ENCODE measurements around the gene PAQR9. TPM values are rescaled to one million over a fixed set of nuclear protein-coding genes. Genes with fewer than 3 reads are reported as not detected.

The PAQR9 gene
- total and polyA plus RNA-seq, 2 of the 13 experiments (the other 11 are each of a cell fraction or from before 2014, with no cell fraction given): 3.7 to 10.3 TPM

DNA sequence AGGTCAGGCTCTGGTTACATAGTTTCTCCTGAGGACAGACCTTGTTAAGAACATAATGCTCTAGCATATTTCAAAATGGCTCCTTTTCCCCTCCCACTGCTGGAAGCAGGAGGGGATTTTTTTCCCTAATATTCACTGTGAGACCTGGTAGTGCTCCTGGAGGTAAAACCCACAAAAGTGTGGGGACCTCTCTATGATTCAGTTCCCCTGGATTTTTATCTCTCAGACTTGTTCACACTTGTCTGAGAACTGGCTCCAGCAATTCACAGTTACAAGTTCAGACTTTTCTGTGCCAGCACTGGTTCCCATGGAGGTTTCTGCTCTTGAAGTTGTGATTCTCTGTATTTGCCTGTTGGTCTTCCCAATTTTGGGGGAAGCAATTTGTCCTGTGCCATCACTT is 38.3 kb downstream of the PAQR9 start:
- ATAC-seq: no peak
- POLR2A ChIA-PET: no interaction called here

More for the DNA sequence above, 38.3 kb downstream of the PAQR9 start:
- peak overlapping the region; percentile 6; the same call in 1 of the 2 replicates for H3K4me2 ChIP-seq (ENCODE audit: low read depth, low read length)
- peaks cover 43% of the 10 kb centered on the region for H3K4me1 ChIP-seq (ENCODE audit: insufficient read depth, low read length)
- intact Hi-C loops (cut with micrococcal nuclease; ENCODE audit: unreplicated experiment) (no loop called here), in situ Hi-C loops (cut with HindIII; ENCODE audit: extremely low pct_ligation_motif_present, low pct_unique_long_range_greater_than_20kb) (loop anchor here (5.0 kb wide), 1 partner anchor 57 kb away; no protein-coding TSS in a partner anchor)
- DNase-seq (ENCODE audit: low spot score): no peak
- H3K36me3 ChIP-seq (replicated peaks in 1 of 2; ENCODE audit: control insufficient read depth in 1 of 2, insufficient read depth in 2 of 2, low read length in 2 of 2): no peaks in the 10 kb centered on the region
- FAIRE-seq: no peak
- no peak overlapping the region for H3K4me3 ChIP-seq (replicated peaks in 1 of 3; ENCODE audit: insufficient read depth in 1 of 3, low read depth in 2 of 3, low read length in 3 of 3)
- CTCF ChIA-PET (ENCODE audit: low intra/inter-chr PET ratio, low total read pairs): no interaction called here
- H3K9me3 ChIP-seq (ENCODE audit: low read length): no peaks in the 10 kb centered on the region
- no peaks in the 10 kb centered on the region for H3K27me3 ChIP-seq (ENCODE audit: control insufficient read depth in 1 of 2, insufficient read depth in 2 of 2, low read length in 2 of 2)
- H3K27ac ChIP-seq (ENCODE audit: extremely low read length, insufficient read depth, low read length): no peak overlapping the region
- no TSS peak for BruUV-seq (replicated peaks)
- TF ChIP-seq ZBTB44 (CRISPR knock-in tag; IDR thresholded peaks at IDR 0.05) (no peak), KLF11 (CRISPR knock-in tag; IDR thresholded peaks at IDR 0.05) (no peak), EP300 (IDR thresholded peaks at IDR 0.05; ENCODE audit: low read depth in 2 of 2, low read length in 2 of 2) (no peak), EP300 (CRISPR knock-in tag; IDR thresholded peaks at IDR 0.05; ENCODE audit: borderline replicate concordance) (no peak), SIN3B (IDR thresholded peaks at IDR 0.05; ENCODE audit: low read length) (no peak), DNMT1 (CRISPR knock-in tag; IDR thresholded peaks at IDR 0.05) (no peak), NFIB (CRISPR knock-in tag; IDR thresholded peaks at IDR 0.05; ENCODE audit: borderline replicate concordance) (no peak), MAF1 (CRISPR knock-in tag; IDR thresholded peaks at IDR 0.05; ENCODE audit: borderline replicate concordance) (no peak), DDIT3 (CRISPR knock-in tag; IDR thresholded peaks at IDR 0.05) (no peak), SMAD9 (CRISPR knock-in tag; IDR thresholded peaks at IDR 0.05) (no peak), ZSCAN12 (CRISPR knock-in tag; IDR thresholded peaks at IDR 0.05) (no peak)
- TF ChIP-seq, protein P1, sequence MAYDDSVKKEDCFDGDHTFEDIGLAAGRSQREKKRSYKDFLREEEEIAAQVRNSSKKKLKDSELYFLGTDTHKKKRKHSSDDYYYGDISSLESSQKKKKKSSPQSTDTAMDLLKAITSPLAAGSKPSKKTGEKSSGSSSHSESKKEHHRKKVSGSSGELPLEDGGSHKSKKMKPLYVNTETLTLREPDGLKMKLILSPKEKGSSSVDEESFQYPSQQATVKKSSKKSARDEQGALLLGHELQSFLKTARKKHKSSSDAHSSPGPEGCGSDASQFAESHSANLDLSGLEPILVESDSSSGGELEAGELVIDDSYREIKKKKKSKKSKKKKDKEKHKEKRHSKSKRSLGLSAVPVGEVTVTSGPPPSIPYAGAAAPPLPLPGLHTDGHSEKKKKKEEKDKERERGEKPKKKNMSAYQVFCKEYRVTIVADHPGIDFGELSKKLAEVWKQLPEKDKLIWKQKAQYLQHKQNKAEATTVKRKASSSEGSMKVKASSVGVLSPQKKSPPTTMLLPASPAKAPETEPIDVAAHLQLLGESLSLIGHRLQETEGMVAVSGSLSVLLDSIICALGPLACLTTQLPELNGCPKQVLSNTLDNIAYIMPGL (CRISPR knock-in tag; IDR thresholded peaks at IDR 0.05; ENCODE audit: borderline replicate concordance in 1 of 2, low read depth in 1 of 2): no peak
- TF ChIP-seq, protein P2, sequence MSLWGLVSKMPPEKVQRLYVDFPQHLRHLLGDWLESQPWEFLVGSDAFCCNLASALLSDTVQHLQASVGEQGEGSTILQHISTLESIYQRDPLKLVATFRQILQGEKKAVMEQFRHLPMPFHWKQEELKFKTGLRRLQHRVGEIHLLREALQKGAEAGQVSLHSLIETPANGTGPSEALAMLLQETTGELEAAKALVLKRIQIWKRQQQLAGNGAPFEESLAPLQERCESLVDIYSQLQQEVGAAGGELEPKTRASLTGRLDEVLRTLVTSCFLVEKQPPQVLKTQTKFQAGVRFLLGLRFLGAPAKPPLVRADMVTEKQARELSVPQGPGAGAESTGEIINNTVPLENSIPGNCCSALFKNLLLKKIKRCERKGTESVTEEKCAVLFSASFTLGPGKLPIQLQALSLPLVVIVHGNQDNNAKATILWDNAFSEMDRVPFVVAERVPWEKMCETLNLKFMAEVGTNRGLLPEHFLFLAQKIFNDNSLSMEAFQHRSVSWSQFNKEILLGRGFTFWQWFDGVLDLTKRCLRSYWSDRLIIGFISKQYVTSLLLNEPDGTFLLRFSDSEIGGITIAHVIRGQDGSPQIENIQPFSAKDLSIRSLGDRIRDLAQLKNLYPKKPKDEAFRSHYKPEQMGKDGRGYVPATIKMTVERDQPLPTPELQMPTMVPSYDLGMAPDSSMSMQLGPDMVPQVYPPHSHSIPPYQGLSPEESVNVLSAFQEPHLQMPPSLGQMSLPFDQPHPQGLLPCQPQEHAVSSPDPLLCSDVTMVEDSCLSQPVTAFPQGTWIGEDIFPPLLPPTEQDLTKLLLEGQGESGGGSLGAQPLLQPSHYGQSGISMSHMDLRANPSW (CRISPR knock-in tag; IDR thresholded peaks at IDR 0.05; ENCODE audit: borderline replicate concordance): no peak
- H2AFZ ChIP-seq (ENCODE audit: low read length): no peak overlapping the region
- H4K20me1 ChIP-seq (ENCODE audit: insufficient read depth, low read length): no peaks in the 10 kb centered on the region
- H3K79me2 ChIP-seq (ENCODE audit: insufficient read depth, low read length): no peaks in the 10 kb centered on the region
- no peak overlapping the region for H3K9ac ChIP-seq (ENCODE audit: insufficient read depth, low read depth, low read length)
